Hepatocyte (in vitro differentiated cells): ENCODE measurements around the gene DDX28.

Source experiments
- EZH2 ChIP-seq: fragments of 200-600 bp; sonication (generic); IDR thresholded peaks from 2 replicates; pipeline ENCODE4 v1.6.1; 2016; ENCODE audit warnings: antibody characterized with exemption, mild to moderate bottlenecking, borderline replicate concordance
- EZH2phosphoT487 ChIP-seq: fragments of 200-600 bp; sonication (generic); IDR thresholded peaks from one replicate; pipeline ENCODE4 v1.6.1; 2018; ENCODE audit warnings: antibody characterized with exemption, mild to moderate bottlenecking, low read depth, moderate library complexity; ENCODE audit not compliant: unreplicated experiment, severe bottlenecking
- TF ChIP-seq, protein P1 (sequence below): fragments of 200-600 bp; sonication (generic); IDR thresholded peaks from 2 replicates; pipeline ENCODE4 v1.5.1; 2016; ENCODE audit warnings: antibody characterized with exemption, mild to moderate bottlenecking; ENCODE audit not compliant: poor library complexity

DNA sequence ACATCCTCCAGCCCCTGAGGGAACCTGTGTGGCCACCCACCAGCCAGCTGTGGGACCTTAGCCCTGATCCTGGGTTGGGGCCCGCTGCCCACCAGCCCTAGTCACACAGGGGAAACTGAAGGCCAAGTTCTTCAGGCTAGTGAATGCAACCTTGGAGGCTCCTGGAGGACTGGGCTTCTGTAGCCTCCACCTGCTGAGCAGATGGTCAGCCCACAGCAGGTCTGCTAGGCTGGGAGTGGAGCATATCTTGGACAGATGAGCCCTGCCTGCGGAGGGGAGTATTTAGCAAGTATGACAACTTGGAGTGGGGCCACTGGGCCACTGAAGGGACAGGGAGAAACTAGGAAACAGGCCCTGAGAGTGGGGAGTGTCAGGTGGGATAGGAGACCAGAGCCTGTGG, 46.8 kb downstream of the DDX28 start:
- no peak for TF ChIP-seq EZH2phosphoT487
- TF ChIP-seq, protein P1, sequence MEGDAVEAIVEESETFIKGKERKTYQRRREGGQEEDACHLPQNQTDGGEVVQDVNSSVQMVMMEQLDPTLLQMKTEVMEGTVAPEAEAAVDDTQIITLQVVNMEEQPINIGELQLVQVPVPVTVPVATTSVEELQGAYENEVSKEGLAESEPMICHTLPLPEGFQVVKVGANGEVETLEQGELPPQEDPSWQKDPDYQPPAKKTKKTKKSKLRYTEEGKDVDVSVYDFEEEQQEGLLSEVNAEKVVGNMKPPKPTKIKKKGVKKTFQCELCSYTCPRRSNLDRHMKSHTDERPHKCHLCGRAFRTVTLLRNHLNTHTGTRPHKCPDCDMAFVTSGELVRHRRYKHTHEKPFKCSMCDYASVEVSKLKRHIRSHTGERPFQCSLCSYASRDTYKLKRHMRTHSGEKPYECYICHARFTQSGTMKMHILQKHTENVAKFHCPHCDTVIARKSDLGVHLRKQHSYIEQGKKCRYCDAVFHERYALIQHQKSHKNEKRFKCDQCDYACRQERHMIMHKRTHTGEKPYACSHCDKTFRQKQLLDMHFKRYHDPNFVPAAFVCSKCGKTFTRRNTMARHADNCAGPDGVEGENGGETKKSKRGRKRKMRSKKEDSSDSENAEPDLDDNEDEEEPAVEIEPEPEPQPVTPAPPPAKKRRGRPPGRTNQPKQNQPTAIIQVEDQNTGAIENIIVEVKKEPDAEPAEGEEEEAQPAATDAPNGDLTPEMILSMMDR: no peak
- TF ChIP-seq EZH2: no peak
